ENCODE results near the gene G6PC1. TPM values are rescaled to one million over a fixed set of nuclear protein-coding genes. Genes with fewer than 3 reads are reported as not detected.

The G6PC1 gene
- total and polyA plus RNA-seq, 2 of the 13 experiments (the other 11 are each of a cell fraction or from before 2014, with no cell fraction given): 1.7 to 37.9 TPM

GRCh38 chr17:42865638-42866094 is 34.9 kb upstream of the G6PC1 start (continued):
- no peak for TF ChIP-seq CREB3 (CRISPR knock-in tag; IDR thresholded peaks at IDR 0.05)
- no peak for TF ChIP-seq ZFP62 (CRISPR knock-in tag; IDR thresholded peaks at IDR 0.05)
- no peak for TF ChIP-seq REXO4 (CRISPR knock-in tag; IDR thresholded peaks at IDR 0.05; ENCODE audit: borderline replicate concordance)
- TF ChIP-seq, protein P1, sequence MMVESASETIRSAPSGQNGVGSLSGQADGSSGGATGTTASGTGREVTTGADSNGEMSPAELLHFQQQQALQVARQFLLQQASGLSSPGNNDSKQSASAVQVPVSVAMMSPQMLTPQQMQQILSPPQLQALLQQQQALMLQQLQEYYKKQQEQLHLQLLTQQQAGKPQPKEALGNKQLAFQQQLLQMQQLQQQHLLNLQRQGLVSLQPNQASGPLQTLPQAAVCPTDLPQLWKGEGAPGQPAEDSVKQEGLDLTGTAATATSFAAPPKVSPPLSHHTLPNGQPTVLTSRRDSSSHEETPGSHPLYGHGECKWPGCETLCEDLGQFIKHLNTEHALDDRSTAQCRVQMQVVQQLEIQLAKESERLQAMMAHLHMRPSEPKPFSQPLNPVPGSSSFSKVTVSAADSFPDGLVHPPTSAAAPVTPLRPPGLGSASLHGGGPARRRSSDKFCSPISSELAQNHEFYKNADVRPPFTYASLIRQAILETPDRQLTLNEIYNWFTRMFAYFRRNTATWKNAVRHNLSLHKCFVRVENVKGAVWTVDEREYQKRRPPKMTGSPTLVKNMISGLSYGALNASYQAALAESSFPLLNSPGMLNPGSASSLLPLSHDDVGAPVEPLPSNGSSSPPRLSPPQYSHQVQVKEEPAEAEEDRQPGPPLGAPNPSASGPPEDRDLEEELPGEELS (CRISPR knock-in tag; IDR thresholded peaks at IDR 0.05): peak; percentile 65; the same call in 1 of the 2 replicates
- TF ChIP-seq ZNF674 (CRISPR knock-in tag; IDR thresholded peaks at IDR 0.05; ENCODE audit: low read depth): no peak
- TF ChIP-seq GZF1 (CRISPR knock-in tag; IDR thresholded peaks at IDR 0.05): no peak; the same call in 1 of the 2 replicates
- TF ChIP-seq, protein P2, sequence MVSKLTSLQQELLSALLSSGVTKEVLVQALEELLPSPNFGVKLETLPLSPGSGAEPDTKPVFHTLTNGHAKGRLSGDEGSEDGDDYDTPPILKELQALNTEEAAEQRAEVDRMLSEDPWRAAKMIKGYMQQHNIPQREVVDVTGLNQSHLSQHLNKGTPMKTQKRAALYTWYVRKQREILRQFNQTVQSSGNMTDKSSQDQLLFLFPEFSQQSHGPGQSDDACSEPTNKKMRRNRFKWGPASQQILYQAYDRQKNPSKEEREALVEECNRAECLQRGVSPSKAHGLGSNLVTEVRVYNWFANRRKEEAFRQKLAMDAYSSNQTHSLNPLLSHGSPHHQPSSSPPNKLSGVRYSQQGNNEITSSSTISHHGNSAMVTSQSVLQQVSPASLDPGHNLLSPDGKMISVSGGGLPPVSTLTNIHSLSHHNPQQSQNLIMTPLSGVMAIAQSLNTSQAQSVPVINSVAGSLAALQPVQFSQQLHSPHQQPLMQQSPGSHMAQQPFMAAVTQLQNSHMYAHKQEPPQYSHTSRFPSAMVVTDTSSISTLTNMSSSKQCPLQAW (CRISPR knock-in tag; IDR thresholded peaks at IDR 0.05): peak; percentile 96
- TF ChIP-seq ZFAT (CRISPR knock-in tag; conservative IDR thresholded peaks at IDR 0.05): no peak
- no peak for TF ChIP-seq MATR3 (CRISPR knock-in tag; IDR thresholded peaks at IDR 0.05)
- TF ChIP-seq ZNF850 (CRISPR knock-in tag; conservative IDR thresholded peaks at IDR 0.05): no peak
- 0 out of 2 replicates have a peak, but pooled peaks have one; percentile 51 for TF ChIP-seq ZBTB37 (CRISPR knock-in tag; IDR thresholded peaks at IDR 0.05)
- TF ChIP-seq, protein P3, sequence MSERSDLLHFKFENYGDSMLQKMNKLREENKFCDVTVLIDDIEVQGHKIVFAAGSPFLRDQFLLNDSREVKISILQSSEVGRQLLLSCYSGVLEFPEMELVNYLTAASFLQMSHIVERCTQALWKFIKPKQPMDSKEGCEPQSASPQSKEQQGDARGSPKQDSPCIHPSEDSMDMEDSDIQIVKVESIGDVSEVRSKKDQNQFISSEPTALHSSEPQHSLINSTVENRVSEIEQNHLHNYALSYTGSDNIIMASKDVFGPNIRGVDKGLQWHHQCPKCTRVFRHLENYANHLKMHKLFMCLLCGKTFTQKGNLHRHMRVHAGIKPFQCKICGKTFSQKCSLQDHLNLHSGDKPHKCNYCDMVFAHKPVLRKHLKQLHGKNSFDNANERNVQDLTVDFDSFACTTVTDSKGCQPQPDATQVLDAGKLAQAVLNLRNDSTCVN (CRISPR knock-in tag; IDR thresholded peaks at IDR 0.05; ENCODE audit: borderline replicate concordance): peak; percentile 74; the same call in 1 of the 2 replicates
- TF ChIP-seq REPIN1 (CRISPR knock-in tag; IDR thresholded peaks at IDR 0.05; ENCODE audit: borderline replicate concordance, low read depth): no peak
- no peak for TF ChIP-seq ZNF672 (CRISPR knock-in tag; IDR thresholded peaks at IDR 0.05)
- TF ChIP-seq MXD4 (CRISPR knock-in tag; IDR thresholded peaks at IDR 0.05): no peak
- TF ChIP-seq TOE1 (CRISPR knock-in tag; IDR thresholded peaks at IDR 0.05): no peak
- no peak for TF ChIP-seq ZBTB7A (CRISPR knock-in tag; IDR thresholded peaks at IDR 0.05)
- TF ChIP-seq, protein P4, sequence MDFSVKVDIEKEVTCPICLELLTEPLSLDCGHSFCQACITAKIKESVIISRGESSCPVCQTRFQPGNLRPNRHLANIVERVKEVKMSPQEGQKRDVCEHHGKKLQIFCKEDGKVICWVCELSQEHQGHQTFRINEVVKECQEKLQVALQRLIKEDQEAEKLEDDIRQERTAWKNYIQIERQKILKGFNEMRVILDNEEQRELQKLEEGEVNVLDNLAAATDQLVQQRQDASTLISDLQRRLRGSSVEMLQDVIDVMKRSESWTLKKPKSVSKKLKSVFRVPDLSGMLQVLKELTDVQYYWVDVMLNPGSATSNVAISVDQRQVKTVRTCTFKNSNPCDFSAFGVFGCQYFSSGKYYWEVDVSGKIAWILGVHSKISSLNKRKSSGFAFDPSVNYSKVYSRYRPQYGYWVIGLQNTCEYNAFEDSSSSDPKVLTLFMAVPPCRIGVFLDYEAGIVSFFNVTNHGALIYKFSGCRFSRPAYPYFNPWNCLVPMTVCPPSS (IDR thresholded peaks at IDR 0.05): no peak
- no peak; the same call in 1 of the 2 replicates for TF ChIP-seq MNT (IDR thresholded peaks at IDR 0.05)

Data from HepG2 (cell line).